ENCODE data around the gene DDX24.

Gene DDX24

GRCh38 chr14:94048691-94049624, 32.0 kb downstream of the DDX24 start:
- no peak for DNase-seq (ENCODE audit: low read depth in 2 of 2)

GRCh38 chr14:94047581-94047980, 33.4 kb downstream of the DDX24 start:
- no peak for DNase-seq (ENCODE audit: low read depth in 2 of 2)

GRCh38 chr14:94046696-94047250, 34.2 kb downstream of the DDX24 start:
- no peak for DNase-seq (ENCODE audit: low read depth in 2 of 2)

GRCh38 chr14:94045563-94046345, 35.2 kb downstream of the DDX24 start:
- DNase-seq (ENCODE audit: low read depth in 2 of 2), result no peak

- DNase-seq (ENCODE audit: low read depth in 2 of 2), result no peak
Measured at GRCh38 chr14:94045101-94045500, 35.9 kb downstream of the DDX24 start.

- no peak for DNase-seq (ENCODE audit: low read depth in 2 of 2)
Measured at GRCh38 chr14:94044476-94045091, 36.4 kb downstream of the DDX24 start.

GRCh38 chr14:94043756-94044475, 37.1 kb downstream of the DDX24 start:
- DNase-seq (ENCODE audit: low read depth in 2 of 2), result no peak

GRCh38 chr14:94043111-94043755, 37.8 kb downstream of the DDX24 start:
- no peak for DNase-seq (ENCODE audit: low read depth in 2 of 2)

- DNase-seq (ENCODE audit: low read depth in 2 of 2), result no peak
Measured at GRCh38 chr14:94042433-94043091, 38.4 kb downstream of the DDX24 start.

- no peak for DNase-seq (ENCODE audit: low read depth in 2 of 2)
Measured at GRCh38 chr14:94041551-94042346, 39.3 kb downstream of the DDX24 start.

- no peak for DNase-seq (ENCODE audit: low read depth in 2 of 2)
Measured at GRCh38 chr14:94040796-94041195, 40.2 kb downstream of the DDX24 start.

GRCh38 chr14:94040247-94040646, 40.8 kb downstream of the DDX24 start:
- DNase-seq (ENCODE audit: low read depth in 2 of 2), result no peak

GRCh38 chr14:94038921-94039629, 41.9 kb downstream of the DDX24 start:
- no peak for DNase-seq (ENCODE audit: low read depth in 2 of 2)

GRCh38 chr14:94038510-94038909, 42.5 kb downstream of the DDX24 start:
- no peak for DNase-seq (ENCODE audit: low read depth in 2 of 2)

- DNase-seq (ENCODE audit: low read depth in 2 of 2), result no peak
Measured at GRCh38 chr14:94037954-94038353, 43.0 kb downstream of the DDX24 start.

GRCh38 chr14:94036313-94037167, 44.5 kb downstream of the DDX24 start:
- DNase-seq (ENCODE audit: low read depth in 2 of 2), result peak; percentile 47 to 60

- no peak for DNase-seq (ENCODE audit: low read depth in 2 of 2)
Measured at GRCh38 chr14:94034886-94035285, 46.1 kb downstream of the DDX24 start.

- no peak for DNase-seq (ENCODE audit: low read depth in 2 of 2)
Measured at GRCh38 chr14:94031883-94032279, 49.1 kb downstream of the DDX24 start.

Data from stimulated activated CD8-positive, alpha-beta memory T cell treated with anti-CD3 and anti-CD28 coated beads, Interleukin-7, amount 100 ng/mL, for 4 hours (primary cell).